Measurements from ENCODE around the gene STARD13.

- TF ChIP-seq EZH2phosphoT487 (conservative IDR thresholded peaks at IDR 0.05; ENCODE audit: low read length) (no peak), CTCF (IDR thresholded peaks at IDR 0.05; ENCODE audit: insufficient read depth, low read length, poor library complexity, severe bottlenecking) (no peak)
These were observed 7.2 kb upstream of the STARD13 start for GRCh38 chr13:33292712-33293111.
